ENCODE data around the gene MAP3K6. TPM values are rescaled to one million over a fixed set of nuclear protein-coding genes. Genes with fewer than 3 reads are reported as not detected.
A peak's percentile ranks its signal among the peaks of the same experiment; 100 is the strongest.

Gene MAP3K6
- total RNA-seq, 1 donor from 2014 or later, result 1.1 TPM

DNA sequence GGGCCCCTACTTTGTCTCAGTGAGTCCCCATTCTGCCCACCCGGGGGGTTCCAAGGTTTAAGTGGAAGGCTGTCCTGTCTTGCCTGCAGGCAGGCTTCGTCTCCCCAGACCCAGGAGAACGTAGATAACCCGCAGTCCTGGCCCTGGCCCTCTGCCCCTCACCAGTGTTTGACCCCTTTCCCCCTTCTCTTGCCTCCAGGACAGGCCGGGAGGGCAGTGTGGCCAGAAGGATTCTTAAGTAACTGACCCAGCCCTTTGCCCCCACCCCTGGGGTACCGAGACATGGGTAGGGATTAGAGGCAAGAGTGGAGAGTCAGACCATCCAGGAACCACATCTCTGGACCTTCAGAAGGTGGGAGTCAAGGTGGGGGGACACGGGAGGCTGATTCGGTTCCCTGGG lies 36.0 kb downstream of the MAP3K6 start:
- H3K4me3 Mint-ChIP-seq (ENCODE audit: low read depth), result no peak overlapping the region
- H3K27ac Mint-ChIP-seq, result no peak overlapping the region
- H3K4me1 Mint-ChIP-seq (ENCODE audit: low read depth), result no peaks in the 10 kb centered on the region
- H3K27me3 Mint-ChIP-seq, result no peaks in the 10 kb centered on the region
- peaks cover 4% of the 10 kb centered on the region for H3K36me3 Mint-ChIP-seq (ENCODE audit: insufficient read depth)
- TF ChIP-seq, protein P1, sequence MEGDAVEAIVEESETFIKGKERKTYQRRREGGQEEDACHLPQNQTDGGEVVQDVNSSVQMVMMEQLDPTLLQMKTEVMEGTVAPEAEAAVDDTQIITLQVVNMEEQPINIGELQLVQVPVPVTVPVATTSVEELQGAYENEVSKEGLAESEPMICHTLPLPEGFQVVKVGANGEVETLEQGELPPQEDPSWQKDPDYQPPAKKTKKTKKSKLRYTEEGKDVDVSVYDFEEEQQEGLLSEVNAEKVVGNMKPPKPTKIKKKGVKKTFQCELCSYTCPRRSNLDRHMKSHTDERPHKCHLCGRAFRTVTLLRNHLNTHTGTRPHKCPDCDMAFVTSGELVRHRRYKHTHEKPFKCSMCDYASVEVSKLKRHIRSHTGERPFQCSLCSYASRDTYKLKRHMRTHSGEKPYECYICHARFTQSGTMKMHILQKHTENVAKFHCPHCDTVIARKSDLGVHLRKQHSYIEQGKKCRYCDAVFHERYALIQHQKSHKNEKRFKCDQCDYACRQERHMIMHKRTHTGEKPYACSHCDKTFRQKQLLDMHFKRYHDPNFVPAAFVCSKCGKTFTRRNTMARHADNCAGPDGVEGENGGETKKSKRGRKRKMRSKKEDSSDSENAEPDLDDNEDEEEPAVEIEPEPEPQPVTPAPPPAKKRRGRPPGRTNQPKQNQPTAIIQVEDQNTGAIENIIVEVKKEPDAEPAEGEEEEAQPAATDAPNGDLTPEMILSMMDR (IDR thresholded peaks at IDR 0.05; ENCODE audit: unreplicated experiment), result no peak
- no peaks in the 10 kb centered on the region for H3K9me3 Mint-ChIP-seq (ENCODE audit: low read depth)
- no peak for DNase-seq (ENCODE audit: low spot score, unreplicated experiment)

DNA sequence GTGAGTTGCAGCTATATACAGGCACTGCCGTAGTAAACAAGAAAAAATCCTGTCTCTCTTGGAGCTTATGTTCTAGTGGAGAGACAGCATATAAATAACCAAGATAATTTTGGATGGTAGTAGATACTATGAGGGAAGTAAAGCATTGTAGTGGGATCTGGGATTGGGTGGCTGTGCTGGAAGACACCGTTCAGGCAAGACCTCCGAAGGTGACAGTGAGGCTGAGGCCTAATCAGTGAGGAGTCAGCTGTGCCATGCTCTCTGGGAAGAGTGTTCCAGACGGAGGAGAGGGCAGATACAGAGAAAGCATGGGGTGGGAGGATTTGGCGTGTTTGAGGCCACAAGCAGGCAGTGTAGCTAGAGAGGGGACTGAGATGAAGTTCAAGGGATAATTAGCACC lies 38.8 kb downstream of the MAP3K6 start:
- Mint-ChIP-seq H3K27ac (peak overlapping the region; percentile 92), H3K36me3 (ENCODE audit: insufficient read depth) (peaks cover 7% of the 10 kb centered on the region), H3K9me3 (ENCODE audit: low read depth) (no peaks in the 10 kb centered on the region), H3K27me3 (no peaks in the 10 kb centered on the region), H3K4me3 (ENCODE audit: low read depth) (no peak overlapping the region), H3K4me1 (ENCODE audit: low read depth) (peaks cover 7% of the 10 kb centered on the region)
- no peak for DNase-seq (ENCODE audit: low spot score, unreplicated experiment)
- TF ChIP-seq, protein P1 (IDR thresholded peaks at IDR 0.05; ENCODE audit: unreplicated experiment), result no peak

DNA sequence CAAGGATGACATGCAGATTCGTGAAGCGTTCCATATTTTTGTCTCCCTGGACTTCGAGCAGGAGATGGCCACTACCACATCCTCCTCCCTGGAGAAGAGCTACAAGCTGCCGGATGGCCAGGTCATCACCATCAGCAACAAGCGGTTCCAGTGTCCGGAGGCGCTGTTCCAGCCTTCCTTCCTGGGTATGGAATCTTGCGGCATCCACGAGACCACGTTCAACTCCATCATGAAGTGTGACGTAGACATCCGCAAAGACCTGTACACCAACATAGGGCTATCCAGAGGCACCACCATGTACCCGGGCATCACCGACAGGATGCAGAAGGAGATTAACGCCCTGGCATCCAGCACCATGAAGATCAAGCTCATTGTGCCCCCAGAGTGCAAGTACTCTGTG lies 41.5 kb downstream of the MAP3K6 start:
- TF ChIP-seq, protein P1 (IDR thresholded peaks at IDR 0.05; ENCODE audit: unreplicated experiment), result no peak
- H3K4me1 Mint-ChIP-seq (ENCODE audit: low read depth), result peaks cover 10% of the 10 kb centered on the region
- H3K36me3 Mint-ChIP-seq (ENCODE audit: insufficient read depth), result peaks cover 7% of the 10 kb centered on the region
- H3K4me3 Mint-ChIP-seq (ENCODE audit: low read depth), result no peak overlapping the region
- no peaks in the 10 kb centered on the region for H3K9me3 Mint-ChIP-seq (ENCODE audit: low read depth)
- no peaks in the 10 kb centered on the region for H3K27me3 Mint-ChIP-seq
- DNase-seq (ENCODE audit: low spot score, unreplicated experiment), result no peak
- no peak overlapping the region for H3K27ac Mint-ChIP-seq

DNA sequence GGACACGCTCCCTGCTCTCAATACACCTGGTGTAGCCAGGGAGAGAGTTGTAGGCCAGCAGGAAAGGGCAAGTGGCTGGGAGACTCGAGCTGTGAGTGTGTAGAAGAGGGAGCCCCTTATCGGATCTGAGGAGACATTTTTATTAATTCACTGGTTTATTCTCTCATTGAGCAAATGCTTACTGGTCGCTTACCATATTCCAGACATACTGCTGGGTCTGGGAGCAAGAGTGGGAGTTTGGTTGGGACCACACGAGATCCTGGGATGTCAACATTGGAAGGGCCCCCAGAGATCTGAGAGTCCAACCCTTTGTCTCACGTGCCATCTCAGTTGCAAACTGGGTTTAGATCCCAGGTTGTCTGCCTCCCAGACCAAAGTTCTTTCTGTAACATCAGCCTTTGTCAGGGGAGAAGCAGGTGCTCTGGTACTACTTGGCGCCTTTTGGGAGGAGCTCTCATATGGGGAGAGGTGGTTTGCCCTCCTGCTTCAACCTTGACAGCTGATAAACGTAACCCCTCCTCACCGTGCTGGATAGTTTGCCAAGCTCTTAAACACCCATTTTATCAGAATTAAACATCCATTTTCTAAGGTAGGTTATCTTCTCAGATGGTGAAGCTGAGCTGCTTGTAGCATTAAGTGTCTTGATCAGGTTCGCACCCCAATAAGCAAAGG lies 44.1 kb downstream of the MAP3K6 start:
- Mint-ChIP-seq H3K36me3 (ENCODE audit: insufficient read depth) (peaks cover 5% of the 10 kb centered on the region), H3K4me3 (ENCODE audit: low read depth) (peak overlapping the region; percentile 97), H3K27ac (peak overlapping the region; percentile 95), H3K27me3 (peaks cover 12% of the 10 kb centered on the region), H3K4me1 (ENCODE audit: low read depth) (peaks cover 10% of the 10 kb centered on the region), H3K9me3 (ENCODE audit: low read depth) (no peaks in the 10 kb centered on the region)
- TF ChIP-seq, protein P1 (IDR thresholded peaks at IDR 0.05; ENCODE audit: unreplicated experiment), result no peak
- no peak for DNase-seq (ENCODE audit: low spot score, unreplicated experiment)

DNA sequence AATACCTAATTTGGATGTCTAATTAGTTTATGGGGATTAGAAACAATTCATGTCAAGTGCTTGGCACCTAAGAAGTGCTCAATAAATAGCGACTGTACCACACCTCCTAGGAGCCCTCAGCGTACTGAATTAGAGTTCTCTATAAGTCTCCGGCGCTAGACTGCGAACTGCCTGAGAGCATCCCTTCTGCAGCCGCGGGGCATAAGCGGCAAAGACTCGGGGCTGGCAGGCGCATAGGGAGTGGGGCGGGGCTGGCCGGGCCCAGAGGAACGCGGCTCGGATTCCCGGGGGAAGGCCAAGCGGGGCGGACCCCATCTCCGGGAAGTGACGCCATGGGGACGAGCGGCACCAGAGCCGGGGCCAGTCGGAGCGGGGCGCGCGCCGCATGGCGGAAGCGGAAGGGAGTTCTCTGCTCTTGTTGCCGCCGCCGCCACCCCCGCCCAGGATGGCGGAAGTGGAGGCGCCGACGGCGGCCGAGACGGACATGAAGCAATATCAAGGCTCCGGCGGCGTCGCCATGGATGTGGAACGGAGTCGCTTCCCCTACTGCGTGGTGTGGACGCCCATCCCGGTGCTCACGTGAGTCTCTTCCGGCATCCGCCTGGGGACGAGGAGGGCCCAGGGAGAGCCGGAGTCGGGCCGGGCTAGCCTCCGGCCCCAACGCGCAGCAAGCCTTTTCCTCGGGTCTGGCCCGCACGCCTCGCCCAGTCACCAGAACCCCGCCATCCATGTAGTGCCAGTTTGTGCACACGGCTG lies 44.8 kb downstream of the MAP3K6 start, which contains the start of gene TMEM222:
Gene TMEM222 (plus strand): TSS at position 351 of the 756 bp plus-strand sequence. CDS start 35 bp downstream, at position 386.
- Mint-ChIP-seq H3K27me3 (peaks cover 12% of the 10 kb centered on the region), H3K9me3 (ENCODE audit: low read depth) (no peaks in the 10 kb centered on the region), H3K36me3 (ENCODE audit: insufficient read depth) (peaks cover 5% of the 10 kb centered on the region), H3K27ac (peak within 1 kb of the TSS; percentile 95), H3K4me3 (ENCODE audit: low read depth) (peak within 1 kb of the TSS; percentile 97), H3K4me1 (ENCODE audit: low read depth) (peaks cover 10% of the 10 kb centered on the region)
- TF ChIP-seq, protein P1 (IDR thresholded peaks at IDR 0.05; ENCODE audit: unreplicated experiment), result no peak
- DNase-seq (ENCODE audit: low spot score, unreplicated experiment), result peak; percentile 97
